Motor neuron (in vitro differentiated cells): Measurements from ENCODE around the gene VOPP1. TPM values are rescaled to one million over a fixed set of nuclear protein-coding genes. Genes with fewer than 3 reads are reported as not detected.
A peak's percentile ranks its signal among the peaks of the same experiment; 100 is the strongest.

Experiments
- ATAC-seq, 8 experiments: fragments of 200-7000 bp; cut with Tn5 transposase; replicated peaks in 6 of 8; 2 replicates each; pipeline ENCODE4 v1.8.0; 2021; ENCODE audit warnings: mild to moderate bottlenecking in 8 of 8, moderate library complexity in 8 of 8
- H3K27ac ChIP-seq, 2 donors: fragments of 250-450 bp; sonication (Bioruptor Pico); 2 replicates each; pipeline ENCODE4 v1.9.0; 2021; ENCODE audit warnings: antibody characterized with exemption in 2 of 2, mild to moderate bottlenecking in 2 of 2, moderate library complexity in 1 of 2
- H3K4me1 ChIP-seq, 2 donors: fragments of 250-450 bp; sonication (Bioruptor Pico); replicated peaks in 1 of 2; 2 replicates each; pipeline ENCODE4 v1.6.1; 2021; ENCODE audit warnings: antibody characterized with exemption in 2 of 2, mild to moderate bottlenecking in 2 of 2, moderate library complexity in 1 of 2
- H3K4me3 ChIP-seq, 5 donors: fragments of 250-450 bp; sonication (Bioruptor Pico); 2 replicates each; pipeline ENCODE4 v1.9.0; 2021; ENCODE audit warnings: antibody characterized with exemption in 5 of 5, mild to moderate bottlenecking in 5 of 5, moderate library complexity in 4 of 5
- WGBS, 10 experiments: fragments of 450-650 bp; shearing (Covaris generic); methylation state at CpG; one replicate each; pipeline ENCODE4 v1.0.0; 2022; 5-methylcytosine and 5-hydroxymethylcytosine counted together
- in situ Hi-C, 9 experiments: fragments of 400-800 bp; cut with MboI; loops; one replicate each; pipeline ENCODE4 v1.15.0; 2021; ENCODE audit warnings: low sequenced_read_pairs in 9 of 9, low pct_unique_long_range_greater_than_20kb in 2 of 9; ENCODE audit not compliant: unreplicated experiment in 9 of 9
- total RNA-seq, 8 experiments: library from RNA; unstranded; fragments of 300-600 nt; gene quantifications; 2 replicates each; pipeline versions ENCODE4 v1.2.3 to v1.2.4, GENCODE V29; 2022

Gene VOPP1
- total RNA-seq, 8 experiments from 2014 or later: 43.9 to 131 (median 56.3) TPM

DNA sequence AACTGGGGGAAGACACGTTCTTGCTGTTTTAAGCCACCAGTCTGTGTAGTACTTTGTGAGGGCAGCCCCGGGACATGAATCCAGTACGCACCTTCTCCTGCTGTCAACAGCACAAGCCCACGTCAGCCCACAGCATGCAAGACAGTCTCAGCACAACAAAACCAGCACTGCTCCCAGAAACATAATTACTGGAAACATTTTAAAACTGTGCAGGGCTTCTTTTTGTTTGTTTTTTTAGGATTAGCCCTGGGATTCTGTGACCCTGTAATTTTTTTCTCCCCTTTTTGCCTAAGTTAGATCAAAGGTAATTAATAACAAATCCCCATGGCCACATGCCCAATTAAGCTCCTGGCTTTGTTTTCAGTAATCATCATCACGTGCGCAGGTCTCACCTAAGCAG, 87.5 kb downstream of the VOPP1 start:
- 60 to 100% (median 91%) methylated on average over 1 to 6 of the region's 6 CpGs; no CpG with 5 or more reads in 2 of the 10 experiments for WGBS, 10 experiments
- Histone ChIP-seq H3K27ac (no peak overlapping the region), H3K4me3 (no peak overlapping the region), H3K4me1 (peaks cover 23 to 27% of the 10 kb centered on the region in 2 donors)
- no peak for ATAC-seq
- in situ Hi-C loops: no loop called here

DNA sequence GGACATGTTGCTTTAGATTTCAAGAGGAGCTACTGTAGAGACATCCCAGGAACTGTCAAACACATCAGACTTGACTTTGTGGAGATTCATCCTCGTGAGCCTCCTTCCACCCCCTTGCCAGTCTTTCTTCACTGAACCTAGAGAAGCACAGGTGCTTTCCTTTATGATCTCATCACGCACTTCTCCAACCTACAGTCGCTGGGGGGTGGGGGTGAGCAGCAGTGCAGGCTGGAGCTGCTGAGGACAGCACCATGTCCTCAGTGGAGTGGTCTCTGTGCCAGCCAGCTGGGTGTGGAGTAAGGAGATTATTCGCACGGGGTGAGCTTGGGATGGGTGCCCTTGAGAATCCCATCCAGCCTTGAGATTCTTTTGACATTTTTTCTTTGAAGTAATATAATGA, 88.1 kb downstream of the VOPP1 start:
- Histone ChIP-seq H3K27ac (no peak overlapping the region), H3K4me1 (peaks cover 21 to 27% of the 10 kb centered on the region in 2 donors), H3K4me3 (no peak overlapping the region)
- in situ Hi-C loops: no loop called here
- no peak for ATAC-seq
- WGBS, 10 experiments: 83 to 100% (median 94%) methylated on average over 1 to 4 of the region's 5 CpGs; no CpG with 5 or more reads in 4 of the 10 experiments

DNA sequence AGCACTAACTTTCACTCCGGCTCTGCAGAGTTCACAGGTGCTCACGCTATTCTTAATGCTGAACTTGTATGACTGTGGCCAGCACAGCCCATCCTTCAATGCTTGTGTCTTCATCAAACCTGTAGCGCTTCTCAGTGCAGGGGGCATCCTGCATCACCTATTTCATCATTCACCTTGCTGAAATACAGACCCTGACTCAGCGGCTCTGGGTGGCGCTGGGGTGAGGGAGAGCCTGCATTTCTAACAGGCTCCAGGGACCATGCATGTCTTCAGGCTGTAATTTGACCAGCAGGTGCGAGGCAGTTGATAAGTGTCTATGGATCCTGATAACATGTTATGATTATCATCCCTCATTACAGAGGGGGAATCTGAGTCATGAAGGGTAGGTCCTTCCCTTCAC, 89.3 kb downstream of the VOPP1 start:
- ATAC-seq: peak in 5 of 8 experiments; percentile 21 to 74 (median 48)
- in situ Hi-C loops: no loop called here
- H3K4me1 ChIP-seq: peaks cover 19 to 27% of the 10 kb centered on the region in 2 donors
- WGBS, 10 experiments: 86 to 100% (median 100%) methylated on average over 1 to 4 of the region's 6 CpGs; no CpG with 5 or more reads in 3 of the 10 experiments
- no peak overlapping the region for H3K4me3 ChIP-seq
- no peak overlapping the region for H3K27ac ChIP-seq

DNA sequence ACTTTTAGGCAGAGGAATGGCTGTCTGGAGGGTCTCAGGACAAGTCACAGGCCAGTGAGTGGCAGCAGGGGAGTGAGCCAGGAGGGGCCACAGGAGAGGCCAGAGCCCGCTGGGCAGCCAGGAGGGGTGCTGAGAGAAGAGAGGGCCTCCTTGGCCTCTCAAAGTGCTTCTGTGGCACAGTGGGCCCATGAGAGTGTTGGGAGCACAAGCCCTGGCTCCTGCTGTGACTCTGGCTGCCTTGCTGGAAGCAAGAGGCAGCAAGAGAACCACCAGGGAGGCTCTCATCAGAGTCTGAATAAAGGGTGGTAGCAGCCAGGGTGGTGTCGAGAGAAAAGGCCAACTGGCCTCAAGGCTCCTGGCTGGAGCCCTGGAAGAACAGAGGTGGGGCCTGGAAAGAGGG, 91.1 kb downstream of the VOPP1 start:
- peak in 2 of 8 experiments; percentile 74 to 81 for ATAC-seq
- in situ Hi-C loops: no loop called here
- no peak overlapping the region for H3K4me3 ChIP-seq
- H3K4me1 ChIP-seq: peaks cover 8 to 15% of the 10 kb centered on the region in 2 donors
- H3K27ac ChIP-seq: no peak overlapping the region
- 0 to 86% methylated on average over 1 of the region's 2 CpGs; no CpG with 5 or more reads in 8 of the 10 experiments for WGBS, 10 experiments

DNA sequence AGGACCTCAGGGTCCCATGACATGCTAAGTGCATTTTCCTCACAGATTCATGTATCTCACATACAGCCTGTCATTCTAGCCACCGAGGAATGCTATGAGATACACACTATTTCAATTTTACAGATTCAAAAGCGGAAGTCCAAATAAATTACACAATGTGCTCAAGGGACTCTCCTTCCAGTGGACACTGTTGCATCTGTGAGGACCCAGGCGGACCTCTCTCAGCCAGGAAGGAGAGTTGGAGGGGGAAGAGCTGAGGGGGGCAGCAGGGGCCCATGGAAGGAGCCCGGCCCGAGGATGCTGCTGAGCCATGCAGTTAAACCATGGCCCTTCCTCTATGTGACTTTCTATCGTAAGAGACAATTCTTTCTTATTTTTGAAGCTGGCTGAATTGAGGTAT, 93.6 kb downstream of the VOPP1 start:
- ATAC-seq: no peak
- in situ Hi-C loops: no loop called here
- H3K4me1 ChIP-seq: no peaks in the 10 kb centered on the region
- H3K27ac ChIP-seq: no peak overlapping the region
- H3K4me3 ChIP-seq: no peak overlapping the region
- WGBS, 10 experiments: 70 to 93% (median 82%) methylated on average over 1 to 3 of the region's 6 CpGs; no CpG with 5 or more reads in 3 of the 10 experiments

DNA sequence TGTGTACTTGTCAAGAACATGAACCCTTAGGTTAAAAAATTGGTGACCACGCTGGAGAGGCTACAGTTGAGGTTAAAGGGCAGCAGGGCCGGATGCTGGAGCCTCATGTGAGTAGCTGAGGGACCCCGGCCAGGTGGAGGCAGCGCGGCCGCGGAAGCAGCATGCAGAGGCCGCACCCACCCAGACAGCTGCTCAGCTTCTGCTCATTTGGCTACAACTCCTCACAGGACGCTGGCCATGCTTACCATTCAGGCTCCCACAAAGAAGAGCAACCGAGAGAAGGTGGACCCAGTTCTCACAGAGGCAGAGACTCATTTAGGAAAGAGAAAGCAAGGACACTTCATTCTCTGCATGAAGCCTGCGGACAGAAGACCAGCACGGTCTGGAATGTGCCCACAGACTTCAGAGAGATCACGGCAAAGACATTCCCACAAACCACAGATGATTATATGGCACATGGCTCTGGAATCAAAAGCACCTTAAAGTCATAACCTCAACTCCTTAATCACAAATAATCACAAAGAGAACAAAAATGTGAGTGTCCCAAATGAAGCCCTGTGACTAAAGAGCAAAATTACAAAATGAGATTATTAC, 94.4 kb downstream of the VOPP1 start:
- in situ Hi-C loops: no loop called here
- ATAC-seq: peak in 2 of 8 experiments; percentile 19 to 37
- Histone ChIP-seq H3K4me3 (no peak overlapping the region), H3K27ac (no peak overlapping the region), H3K4me1 (no peaks in the 10 kb centered on the region)
- 20 to 95% (median 62%) methylated on average over 1 to 8 of the region's 13 CpGs for WGBS, 10 experiments

DNA sequence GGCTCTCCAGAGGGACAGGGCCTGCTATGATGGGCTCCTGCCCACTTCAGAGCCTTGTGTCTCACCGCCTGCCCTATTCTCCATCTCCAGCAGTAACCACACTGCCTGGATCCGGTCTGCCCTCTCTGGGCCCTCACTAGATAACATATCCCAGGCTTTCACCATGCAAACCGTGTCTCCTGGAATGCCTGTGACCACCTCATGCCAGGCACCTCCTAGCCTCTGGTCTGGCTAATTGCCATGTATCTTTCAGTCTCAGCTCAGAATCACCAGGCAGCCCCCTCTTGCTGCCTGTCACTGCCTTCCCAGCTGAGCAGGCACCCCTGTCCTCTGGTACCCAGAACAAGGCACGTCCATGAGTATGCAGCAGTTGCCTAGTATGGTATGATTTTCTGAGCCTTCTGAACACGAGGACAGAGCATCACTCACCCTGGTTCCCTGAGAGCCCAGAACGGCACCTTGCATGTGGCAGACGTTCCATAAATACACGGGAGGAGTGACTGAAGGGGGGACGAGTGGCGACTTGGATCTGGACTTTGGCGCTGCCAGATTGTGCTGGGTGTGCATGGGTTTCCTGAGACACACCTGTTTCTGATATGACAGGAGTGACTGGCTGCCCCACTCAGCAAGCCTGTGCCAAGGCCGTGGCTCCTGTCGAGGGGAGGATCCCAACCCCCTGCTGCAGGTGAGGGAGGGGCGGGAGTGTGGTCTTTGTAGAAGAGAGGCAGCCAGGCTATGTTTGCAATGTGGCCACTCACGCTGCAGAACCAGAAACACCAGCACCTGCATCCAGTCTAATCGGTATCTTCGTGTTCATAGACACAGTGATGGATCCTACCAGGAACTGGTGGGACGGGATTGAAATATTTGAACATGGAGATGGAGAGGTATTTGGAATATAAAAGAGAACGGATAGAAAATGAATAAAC, 95.2 kb downstream of the VOPP1 start:
- peak in 1 of 8 experiments; percentile 36 for ATAC-seq
- H3K4me1 ChIP-seq: no peaks in the 10 kb centered on the region
- H3K4me3 ChIP-seq: no peak overlapping the region
- 84 to 100% (median 93%) methylated on average over 1 to 15 of the region's 19 CpGs; no CpG with 5 or more reads in 2 of the 10 experiments for WGBS, 10 experiments
- in situ Hi-C loops: no loop called here
- H3K27ac ChIP-seq: no peak overlapping the region

DNA sequence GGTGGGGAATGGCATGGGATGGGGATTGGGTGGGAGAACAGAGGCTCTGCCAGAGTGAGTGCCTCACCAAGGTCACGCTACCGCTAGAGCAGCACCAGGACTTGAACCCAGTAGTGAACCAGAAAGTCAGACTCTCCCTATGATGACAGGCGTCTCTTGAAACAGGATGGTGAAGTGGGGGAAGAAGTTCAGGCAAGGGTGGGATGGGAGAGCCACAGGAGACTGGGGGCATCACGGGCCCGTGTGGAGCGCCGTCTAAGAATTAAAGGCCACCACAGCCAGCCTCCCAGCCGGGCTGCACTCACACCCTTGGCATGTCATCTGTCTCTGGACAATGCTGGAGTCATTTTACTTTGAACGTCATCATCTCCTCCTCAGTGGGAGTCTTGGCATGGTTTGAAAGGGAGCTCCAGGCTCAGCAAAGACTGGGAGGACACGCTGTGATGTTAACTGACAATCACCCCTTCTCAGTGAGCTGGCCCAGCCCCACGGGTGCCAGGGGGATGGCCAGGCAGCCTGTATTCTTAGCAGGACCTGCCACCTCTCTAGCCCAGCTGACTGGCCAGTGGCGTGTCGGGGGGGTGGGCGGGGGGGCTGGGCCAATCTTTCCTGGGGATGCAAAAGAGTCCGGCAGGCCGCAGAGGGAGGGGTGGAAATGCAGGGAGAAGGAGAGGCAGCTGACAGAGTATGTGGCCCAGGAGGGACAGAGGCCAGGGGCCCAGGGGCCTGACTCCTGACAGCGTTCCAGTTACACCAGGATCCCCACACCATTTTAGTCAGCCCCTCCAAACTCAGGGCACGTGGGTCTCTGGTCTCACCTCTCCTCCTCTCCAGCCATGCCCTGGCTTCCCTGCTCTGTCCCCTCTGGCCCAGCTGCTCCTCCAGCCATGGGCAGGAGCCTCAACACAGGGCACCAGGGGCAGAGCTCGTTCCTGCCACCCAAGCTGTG, 96.2 kb downstream of the VOPP1 start:
- H3K4me3 ChIP-seq: no peak overlapping the region
- H3K4me1 ChIP-seq: no peaks in the 10 kb centered on the region
- WGBS, 10 experiments: 67 to 90% methylated on average over 1 to 2 of the region's 19 CpGs; no CpG with 5 or more reads in 8 of the 10 experiments
- H3K27ac ChIP-seq: no peak overlapping the region
- peak in 4 of 8 experiments; percentile 20 to 67 (median 21) for ATAC-seq
- in situ Hi-C loops: no loop called here

DNA sequence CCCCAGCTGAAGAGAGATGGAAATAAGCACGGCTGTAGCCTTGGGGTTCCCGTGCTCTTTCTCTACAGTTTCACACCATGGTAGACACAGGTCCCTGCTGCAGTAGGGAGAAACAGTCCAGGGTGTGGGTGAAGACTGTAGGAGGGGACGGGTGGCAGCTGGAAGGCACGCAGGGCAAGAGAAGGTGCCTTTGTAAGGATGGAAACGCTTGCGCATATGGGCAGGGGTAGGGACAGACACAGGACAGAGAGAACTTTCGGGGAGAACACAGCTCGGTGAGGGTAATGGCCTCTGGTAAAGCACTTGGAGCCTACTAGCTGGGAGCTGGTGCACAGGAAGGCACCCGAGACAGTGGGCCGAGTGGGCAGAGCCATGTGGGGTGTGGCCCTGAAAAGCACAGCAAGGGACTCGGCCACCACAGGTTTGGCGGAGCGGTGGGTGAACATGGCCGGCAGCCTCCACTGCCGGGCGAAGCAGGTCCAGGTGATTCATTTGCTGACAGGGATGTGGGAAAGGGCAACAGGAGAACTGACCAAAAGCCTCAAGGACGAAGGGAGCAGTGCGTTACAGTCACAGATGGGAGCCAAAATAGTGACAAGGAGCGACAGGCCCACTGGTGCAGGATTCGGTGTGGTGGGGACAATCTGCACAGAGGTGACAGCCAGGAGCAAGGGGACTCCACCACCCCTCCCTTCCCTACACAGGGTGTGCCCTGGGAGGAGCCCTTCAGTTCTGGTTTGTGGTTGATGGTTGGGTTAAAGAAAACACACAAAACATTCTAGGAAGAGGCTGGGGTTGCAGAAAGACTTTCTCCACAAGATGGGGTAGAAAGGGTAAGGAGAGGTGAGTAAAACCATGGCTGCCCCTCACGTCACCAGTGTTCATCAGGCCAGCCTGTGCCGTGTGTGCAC, 97.1 kb downstream of the VOPP1 start:
- ATAC-seq: peak in 1 of 8 experiments; percentile 7
- 77 to 100% (median 94%) methylated on average over 2 to 16 of the region's 22 CpGs; no CpG with 5 or more reads in 2 of the 10 experiments for WGBS, 10 experiments
- in situ Hi-C loops: loop anchor here in 1 of 9 experiments (25.0 kb wide), 1 partner anchor 87 kb away; the partner anchor contains the start of gene VOPP1
- Histone ChIP-seq H3K27ac (no peak overlapping the region), H3K4me1 (no peaks in the 10 kb centered on the region), H3K4me3 (no peak overlapping the region)

DNA sequence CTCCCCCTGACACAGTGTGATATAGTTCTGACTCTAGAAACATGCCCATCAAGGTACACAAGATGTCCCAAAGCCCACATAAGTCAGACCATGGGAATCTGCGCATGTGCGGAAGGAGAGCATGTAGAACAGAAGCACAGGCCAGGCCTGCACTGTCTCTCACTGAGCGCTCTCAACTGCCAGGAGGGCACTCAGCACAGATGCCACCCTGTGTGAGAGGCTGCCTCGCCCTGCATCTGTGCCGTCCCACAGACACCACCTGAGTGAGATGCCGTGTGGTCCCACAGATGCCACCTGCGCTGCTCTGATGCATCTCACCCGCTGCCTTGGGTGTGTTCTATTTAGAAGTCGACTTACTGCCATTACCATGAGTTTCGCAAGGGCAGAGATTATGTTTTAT, 98.4 kb downstream of the VOPP1 start:
- in situ Hi-C loops: loop anchor here in 1 of 9 experiments (25.0 kb wide), 1 partner anchor 88 kb away; the partner anchor contains the start of gene VOPP1
- Histone ChIP-seq H3K4me3 (no peak overlapping the region), H3K4me1 (no peaks in the 10 kb centered on the region), H3K27ac (no peak overlapping the region)
- WGBS, 10 experiments: 53 to 100% (median 100%) methylated on average over 1 to 3 of the region's 10 CpGs; no CpG with 5 or more reads in 1 of the 10 experiments
- peak in 1 of 8 experiments; percentile 10 for ATAC-seq

DNA sequence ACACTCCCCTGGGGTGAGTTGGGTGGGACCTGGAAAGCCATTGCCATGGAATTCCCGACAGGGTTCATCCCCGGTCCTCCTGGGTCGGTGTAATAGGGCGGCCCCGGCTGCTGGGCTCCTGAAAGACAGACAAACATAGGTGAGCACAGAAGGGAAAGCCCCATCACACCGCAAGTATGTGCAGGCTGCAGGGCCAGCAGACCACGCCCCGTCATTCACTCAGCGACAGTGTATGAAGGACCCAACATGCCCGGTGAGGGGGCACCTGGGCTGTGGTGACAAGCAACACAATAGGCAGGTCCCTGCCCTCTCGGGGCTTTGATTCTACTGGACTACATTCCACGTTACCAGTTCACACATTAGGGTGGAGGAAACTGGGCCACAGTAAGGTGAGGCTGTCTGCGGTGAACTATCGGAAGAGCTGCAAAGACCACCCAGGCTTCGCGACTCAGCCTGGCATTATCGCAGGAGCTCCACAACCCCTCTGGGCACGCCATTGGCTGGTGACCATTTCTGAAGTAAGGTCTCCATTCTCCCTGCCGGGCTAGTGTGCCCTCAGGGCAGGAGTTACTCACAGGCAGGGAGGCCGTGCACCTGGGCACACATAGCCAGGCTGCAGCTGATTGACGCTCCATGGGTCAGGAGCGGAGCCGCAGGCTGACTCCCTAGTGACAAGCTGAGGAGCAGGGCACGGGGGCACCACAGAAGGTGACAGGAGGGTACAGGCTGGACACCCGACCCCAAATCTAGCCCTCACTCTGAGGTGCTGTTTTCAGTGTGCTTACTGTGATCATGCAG, 99.2 kb downstream of the VOPP1 start:
- Histone ChIP-seq H3K4me3 (no peak overlapping the region), H3K4me1 (no peaks in the 10 kb centered on the region), H3K27ac (no peak overlapping the region)
- ATAC-seq: no peak
- 80 to 100% (median 94%) methylated on average over 1 to 14 of the region's 25 CpGs; no CpG with 5 or more reads in 3 of the 10 experiments for WGBS, 10 experiments
- in situ Hi-C loops: loop anchor here in 1 of 9 experiments (25.0 kb wide), 1 partner anchor 89 kb away; the partner anchor contains the start of gene VOPP1
